HG03064 (cell line): ENCODE data around the gene LCN1.

ENCODE experiments used
- ATAC-seq: cut with Tn5 transposase; IDR thresholded peaks from one replicate; pipeline ENCODE4 v1.9.1; 2021; ENCODE audit warnings: low read depth; ENCODE audit not compliant: unreplicated experiment

The LCN1 gene

DNA sequence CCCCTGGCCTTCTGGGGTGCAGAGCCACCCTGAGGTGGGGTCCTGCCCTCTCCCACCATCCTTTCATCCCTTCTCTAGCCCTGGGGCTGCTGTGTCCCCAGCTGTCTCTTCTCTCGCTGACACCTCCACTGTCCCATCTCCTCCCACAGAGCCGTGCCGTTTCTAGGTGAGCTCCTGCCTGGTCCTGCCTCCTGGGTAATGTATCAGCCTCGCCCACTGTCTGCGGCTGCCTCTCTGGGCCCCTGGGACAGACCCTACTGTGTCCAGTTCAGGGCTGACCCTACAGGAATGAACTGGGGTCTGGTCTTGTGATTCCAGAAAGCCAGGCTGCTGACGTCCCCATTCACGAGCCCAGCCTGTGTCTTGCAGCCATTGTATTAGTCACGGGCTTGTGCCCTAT lies 44.4 kb downstream of the LCN1 start:
- no peak for ATAC-seq

DNA sequence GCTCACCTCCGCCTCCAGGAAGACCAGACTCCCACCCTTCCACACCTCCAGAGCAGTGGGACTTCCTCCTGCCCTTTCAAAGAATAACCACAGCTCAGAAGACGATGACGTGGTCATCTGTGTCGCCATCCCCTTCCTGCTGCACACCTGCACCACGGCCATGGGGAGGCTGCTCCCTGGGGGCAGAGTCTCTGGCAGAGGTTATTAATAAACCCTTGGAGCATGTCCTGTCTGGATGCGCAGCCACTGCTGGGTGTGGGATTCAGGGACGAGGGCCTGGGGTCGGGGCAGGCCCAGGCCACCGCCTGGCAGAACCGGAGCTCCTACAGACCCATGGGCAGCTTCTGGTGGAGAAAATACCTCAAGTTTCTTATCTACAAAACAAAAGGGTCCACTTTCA lies 45.3 kb downstream of the LCN1 start:
- ATAC-seq = no peak

DNA sequence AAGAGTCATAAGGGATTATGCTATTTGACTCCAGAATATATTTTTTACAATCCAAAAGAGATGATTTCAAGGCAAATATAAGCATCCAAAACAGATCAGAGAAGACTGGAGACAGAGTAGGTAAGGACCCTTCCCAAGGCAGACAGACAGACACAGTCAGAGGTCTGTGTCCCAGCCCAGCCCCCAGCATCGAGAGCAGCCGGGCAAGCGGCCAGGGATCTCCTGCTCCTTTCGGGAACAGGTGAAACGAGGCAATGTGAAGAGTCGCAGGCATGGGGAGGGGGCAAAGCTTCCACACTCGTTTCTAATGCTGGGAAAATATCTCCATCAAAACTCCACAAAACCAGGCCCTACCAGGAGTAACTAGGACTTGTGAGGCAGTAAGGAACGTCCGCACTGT lies 46.1 kb downstream of the LCN1 start:
- ATAC-seq = no peak

DNA sequence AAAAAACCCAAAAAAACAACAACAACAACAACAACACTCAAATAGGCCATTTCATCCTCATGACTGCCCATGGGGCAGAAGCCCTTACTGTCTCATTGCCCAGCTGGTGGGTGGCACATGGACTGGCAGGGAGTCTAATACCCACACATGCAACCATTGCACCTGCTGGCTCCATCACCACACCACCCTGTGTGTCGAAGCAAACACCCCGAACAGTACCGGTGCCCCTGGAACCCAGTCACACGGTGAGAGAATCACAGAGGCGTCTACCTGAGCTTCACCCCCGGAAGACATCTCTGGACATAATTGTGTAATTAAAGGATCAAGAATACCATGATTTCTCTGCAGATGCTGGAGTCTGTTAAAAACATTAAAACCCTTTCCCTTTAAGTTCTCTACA lies 46.8 kb downstream of the LCN1 start:
- ATAC-seq = no peak

DNA sequence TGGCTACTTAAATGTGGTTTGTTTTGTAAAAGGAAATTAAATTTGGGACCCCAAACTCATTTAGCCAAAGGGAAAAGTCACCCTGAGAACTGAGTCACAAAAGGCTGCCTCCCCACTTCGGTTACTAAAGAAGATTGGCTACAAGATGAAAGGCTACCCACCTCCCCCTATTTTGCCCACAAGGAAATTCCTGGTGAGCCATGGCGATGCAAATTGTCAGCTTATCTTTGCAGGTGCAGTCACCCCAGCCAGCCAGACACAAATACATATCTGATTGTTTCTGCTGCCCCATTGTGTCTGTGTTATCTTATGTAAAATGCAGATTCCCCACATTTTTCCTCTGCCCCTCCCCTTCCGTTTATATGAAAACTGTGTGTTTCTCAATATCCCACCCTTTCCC lies 49.2 kb downstream of the LCN1 start:
- no peak for ATAC-seq

DNA sequence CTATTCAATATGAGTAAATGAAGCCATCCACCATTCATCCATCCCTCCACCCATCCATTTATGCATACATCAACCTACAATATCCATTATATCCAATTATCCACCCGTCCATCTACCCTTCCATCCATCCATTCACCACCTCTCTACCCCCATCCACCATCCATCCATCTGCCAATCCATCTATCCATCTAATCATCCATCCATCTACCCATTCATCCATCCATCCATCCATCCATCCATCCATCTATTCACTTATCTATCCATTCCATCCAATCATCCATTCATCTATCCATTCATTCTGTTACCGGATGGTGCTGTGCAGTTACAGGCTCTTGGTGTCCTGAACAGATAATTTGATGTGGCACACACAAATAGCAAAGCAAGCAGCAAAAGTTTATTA lies 51.0 kb downstream of the LCN1 start:
- no peak for ATAC-seq

DNA sequence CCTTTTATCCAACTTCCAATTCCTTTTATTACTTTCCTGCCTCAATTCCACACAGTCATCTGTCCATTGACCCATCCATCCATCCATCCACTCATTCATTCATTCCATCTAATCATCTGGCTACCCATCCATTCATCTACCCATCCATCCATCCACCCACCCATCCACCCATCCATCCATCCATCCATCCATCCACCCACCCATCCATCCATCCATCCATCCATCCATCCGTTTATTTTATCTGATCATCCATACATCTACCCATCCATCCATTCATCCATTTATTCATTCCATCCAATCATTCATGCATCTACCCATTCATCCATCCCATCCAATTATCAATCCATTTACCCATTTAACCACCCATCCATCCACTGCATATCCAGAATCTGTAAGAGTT lies 51.9 kb downstream of the LCN1 start:
- ATAC-seq = no peak

DNA sequence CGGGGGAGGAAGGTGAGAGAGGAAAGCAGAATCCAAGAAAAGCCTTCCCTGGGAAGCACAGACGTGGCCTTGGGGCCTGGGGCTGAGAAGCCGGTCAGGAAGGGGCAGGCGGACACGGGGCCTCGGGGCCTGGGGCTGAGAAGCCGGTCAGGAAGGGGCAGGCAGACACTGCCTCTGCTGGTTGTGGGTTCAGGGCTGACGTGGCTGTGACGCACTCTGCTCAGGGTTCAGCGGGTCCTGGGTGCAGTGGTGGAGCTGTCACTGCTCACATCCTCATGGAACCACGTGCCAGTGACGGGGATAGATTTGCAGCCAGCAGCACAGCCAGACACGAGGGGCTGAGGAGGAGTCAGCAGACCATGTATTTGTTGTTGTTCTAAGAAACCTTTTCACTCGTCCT lies 53.1 kb downstream of the LCN1 start:
- no peak for ATAC-seq

DNA sequence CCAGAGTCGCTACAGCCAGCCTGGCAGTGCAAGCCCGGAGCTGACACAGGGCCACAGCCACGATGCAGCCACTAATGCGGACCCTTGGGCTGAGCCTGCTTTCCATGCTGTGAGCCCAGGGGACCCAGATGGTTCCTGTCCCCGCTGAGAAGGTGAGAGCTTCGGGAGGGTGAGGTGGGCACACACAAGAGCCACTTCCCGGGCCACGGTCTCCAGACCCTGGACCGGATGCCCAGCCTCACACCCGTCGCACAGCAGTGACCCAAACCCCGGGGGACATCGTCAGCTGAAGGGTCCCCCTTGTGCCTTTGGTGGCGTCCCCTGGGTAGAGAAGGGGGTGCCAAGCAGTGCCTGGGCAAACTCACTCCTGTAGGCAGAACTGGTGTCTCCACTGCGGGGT lies 53.7 kb downstream of the LCN1 start:
- ATAC-seq = no peak
